SKM-1 treated with dmso at 0.1 percent for 144 hours (cell line): ENCODE results near the gene NTM.

Experiments
- DNase-seq: peaks from one replicate; lab custom pipeline; 2025; ENCODE audit not compliant: unreplicated experiment; lab: John Stamatoyannopoulos, UW

The NTM gene

GRCh38 chr11:131458421-131458820, 88.0 kb downstream of the NTM start:
- DNase-seq, result no peak

GRCh38 chr11:131460931-131461330, 90.5 kb downstream of the NTM start:
- no peak for DNase-seq

DNA sequence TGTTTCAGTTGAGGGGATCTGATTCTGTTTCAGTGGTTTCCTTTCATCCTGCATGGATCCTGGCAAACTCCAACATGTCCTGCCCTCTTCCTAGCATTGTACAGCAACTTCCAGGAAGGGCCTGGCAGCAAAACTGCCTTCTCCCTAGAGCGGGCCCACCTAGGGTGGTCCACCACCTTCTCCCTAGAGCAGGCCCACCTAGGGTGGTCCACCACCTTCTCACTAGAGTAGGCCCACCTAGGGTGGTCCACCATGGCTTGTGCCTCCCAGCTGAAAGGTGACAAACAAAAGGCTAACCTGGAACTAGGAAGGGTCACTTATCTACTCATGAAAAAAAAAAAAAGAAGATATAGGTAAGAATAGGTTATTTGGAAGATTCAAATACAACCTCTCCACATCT, 92.2 kb downstream of the NTM start:
- no peak for DNase-seq

DNA sequence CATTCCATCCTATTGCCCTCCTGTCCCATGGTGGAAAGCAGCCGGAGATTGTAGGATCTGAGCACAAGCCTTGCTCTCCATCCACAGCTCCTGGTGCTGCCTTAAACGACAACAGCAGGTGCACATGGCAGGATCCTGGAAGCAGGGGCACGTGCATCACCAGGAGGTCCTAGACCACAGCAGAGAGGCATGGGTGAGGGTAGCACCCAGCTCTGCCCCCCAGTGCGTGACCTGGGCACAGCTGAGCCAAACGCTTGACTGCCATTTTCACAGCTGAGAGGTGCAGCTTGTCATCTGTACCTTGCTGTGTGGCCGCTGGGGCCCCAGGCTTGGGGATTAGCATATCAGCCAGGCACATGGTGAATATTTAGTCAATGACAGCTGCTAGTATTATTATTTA, 92.7 kb downstream of the NTM start:
- no peak for DNase-seq

- DNase-seq, result no peak
These were observed 93.4 kb downstream of the NTM start for GRCh38 chr11:131463649-131464425.

DNA sequence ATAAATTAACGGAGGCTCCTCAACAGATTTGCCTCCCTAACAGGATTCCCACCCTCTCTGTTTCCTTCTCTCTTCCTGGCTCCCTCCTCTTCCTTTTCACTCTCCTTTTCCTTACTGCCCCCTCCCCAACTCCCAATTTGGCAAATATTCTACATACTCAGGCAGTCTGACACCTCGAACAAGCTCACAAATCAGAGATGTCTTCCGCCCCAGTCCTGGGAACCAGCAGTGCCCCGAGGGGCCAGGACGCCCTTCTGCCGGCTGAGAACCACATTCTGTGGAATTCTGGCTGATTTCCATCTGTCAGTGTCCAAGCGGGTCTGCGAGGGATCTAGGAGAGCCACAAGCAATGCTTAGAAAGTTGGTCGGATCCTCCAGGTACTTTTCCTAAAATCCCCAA, 94.0 kb downstream of the NTM start:
- no peak for DNase-seq

GRCh38 chr11:131465039-131465438, 94.6 kb downstream of the NTM start:
- no peak for DNase-seq

DNA sequence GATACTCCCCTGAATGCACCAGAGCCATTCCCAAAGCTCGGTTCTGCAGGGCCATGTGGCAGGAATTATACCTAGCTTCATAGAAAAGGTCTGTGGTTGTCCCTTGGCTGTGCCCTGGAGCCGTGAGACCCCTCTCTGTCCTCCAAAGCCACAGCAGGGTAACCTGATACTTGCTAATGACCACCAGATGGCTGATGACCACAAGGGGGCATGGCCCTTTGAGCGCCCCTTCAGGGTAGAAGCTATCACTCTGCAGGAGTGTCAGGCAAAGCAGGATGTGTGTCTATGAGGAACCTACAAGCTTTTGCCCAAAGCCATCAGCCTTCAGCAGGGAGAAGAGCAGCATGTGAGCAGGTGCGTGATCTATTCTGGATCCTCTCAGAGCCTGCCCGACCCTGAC, 95.3 kb downstream of the NTM start:
- DNase-seq, result no peak

DNA sequence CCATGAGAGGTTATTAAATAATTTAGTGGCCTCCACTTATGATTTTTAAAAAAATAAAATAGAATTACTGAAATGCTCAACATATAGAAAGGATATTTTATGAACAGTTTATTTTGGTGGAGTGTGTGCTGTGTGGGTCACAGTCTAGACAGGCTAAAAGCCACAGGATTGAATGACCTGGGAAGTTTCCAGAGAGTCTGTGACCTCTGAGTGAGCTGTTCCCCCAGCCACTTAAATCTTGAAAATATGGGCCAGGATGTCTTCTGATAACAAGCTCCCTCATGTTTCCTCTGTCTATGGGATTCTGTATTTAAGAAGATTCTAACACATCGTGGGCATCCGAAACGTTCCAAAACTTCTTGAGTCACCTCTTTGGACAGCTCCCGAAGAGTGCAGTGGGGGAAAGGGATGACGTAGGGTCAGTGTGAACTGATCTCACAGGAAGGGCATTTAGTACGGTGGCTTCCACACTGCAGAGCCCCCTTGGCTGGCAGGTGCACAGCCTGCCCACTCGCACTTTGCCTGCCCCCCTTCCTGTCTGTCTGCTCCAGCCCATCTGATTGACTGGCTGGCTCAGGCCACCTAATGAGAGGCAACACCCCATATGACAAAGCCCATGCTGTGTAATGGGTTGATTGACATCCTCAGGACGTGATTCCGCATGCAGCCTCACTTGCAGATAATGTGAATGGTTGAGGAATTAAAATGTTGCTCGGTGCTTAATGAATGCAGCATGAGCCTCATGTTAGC, 97.4 kb downstream of the NTM start:
- no peak for DNase-seq

GRCh38 chr11:131468565-131468964, 98.2 kb downstream of the NTM start:
- no peak for DNase-seq

GRCh38 chr11:131470216-131470925, 100.0 kb downstream of the NTM start:
- DNase-seq, result no peak

DNA sequence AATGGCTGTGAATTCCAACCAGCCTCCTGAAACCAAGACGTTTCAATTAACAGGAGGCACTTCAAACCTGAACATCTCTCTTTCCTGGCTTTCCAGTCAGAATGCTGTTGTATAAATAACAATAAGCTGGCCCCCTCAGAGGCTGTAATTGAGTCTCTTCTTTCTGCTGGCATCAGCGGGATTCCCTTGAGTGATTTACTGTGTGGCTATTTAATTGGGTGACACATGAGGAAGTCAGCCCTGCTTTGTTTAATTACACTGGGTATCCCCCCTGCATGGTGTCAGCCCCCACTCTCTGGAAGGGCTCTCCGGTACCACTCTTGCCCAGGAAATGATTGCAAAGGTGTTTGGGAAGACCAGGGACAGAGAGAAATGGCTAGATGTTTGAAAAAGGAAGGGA, 101.6 kb downstream of the NTM start:
- no peak for DNase-seq

DNA sequence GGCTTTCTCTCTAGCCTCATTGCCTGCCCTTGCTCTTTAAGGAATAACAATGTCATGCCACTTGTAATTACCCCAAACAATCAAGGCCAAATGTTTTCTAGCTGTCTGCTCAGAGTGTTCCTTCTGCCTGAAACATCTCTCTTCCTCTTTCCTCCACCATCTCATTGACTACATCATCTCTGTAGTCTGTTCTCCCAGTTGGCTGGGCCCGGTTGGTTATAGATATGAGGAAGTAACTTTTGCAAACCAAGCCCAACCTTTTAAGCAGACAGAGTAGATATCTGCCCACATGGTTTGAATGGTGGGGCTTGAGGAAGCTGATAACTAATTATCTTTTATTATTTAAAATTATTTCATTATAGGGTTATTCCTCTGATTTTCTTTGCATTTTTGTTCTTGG, 104.5 kb downstream of the NTM start:
- DNase-seq, result no peak

DNA sequence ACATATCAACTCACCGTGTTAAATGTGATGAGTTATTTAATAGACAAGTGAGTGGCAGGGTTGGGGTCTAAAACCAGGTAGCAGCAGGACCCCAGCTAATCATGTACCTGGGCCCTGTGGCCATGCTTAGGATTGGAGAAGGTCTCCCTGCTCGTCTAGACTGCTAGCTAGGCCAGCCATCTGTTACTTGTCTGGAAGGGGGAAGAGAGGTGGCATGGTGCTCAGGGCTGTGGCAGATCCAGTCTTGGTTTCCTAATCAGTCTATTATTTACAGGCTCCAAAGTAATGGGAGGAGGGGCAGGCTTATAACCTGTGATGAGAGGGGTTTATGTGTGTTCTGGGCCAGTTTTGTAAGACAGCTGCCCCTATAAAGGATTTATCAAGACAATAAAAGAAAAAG, 105.9 kb downstream of the NTM start:
- DNase-seq, result no peak

- DNase-seq, result no peak
These were observed 107.9 kb downstream of the NTM start for GRCh38 chr11:131478341-131478740.

DNA sequence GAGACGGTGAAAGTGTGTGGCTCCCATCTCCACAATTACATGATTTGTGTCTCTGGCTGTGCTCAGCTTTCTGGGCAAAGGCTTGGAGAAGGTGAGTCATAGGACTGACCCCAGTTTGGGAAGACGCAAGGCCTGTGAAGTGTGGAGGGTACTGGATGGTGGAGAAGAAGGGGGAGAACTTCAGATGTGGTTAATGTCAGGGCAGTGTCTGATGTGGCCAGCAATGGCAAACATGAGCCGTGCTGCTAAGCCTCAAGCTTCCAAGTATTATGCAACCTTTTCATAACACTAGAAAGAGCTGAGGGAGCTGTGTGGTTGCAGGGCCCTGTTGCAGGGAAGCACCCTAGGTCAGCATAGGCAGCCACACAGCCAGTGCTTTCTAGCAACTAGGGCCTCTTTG, 110.9 kb downstream of the NTM start:
- no peak for DNase-seq

DNA sequence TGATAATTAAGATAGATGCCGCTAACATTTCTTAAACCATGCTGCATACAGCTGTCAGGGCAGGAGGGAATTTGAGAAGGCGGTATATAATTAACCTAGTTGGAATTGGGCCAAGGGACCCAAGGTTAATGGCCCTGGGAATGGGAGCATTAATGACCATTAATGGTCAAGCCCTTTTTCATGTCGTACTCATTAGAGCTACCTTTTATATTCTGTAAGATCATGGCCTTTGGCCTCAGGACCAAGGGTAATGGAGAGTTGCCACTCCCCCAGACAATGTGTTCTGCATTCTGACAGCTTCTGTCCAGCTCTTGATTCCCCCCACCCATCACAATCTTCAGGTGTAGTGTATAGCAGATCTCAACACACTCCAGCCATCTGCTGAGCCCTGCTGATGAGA, 111.6 kb downstream of the NTM start:
- DNase-seq, result no peak

GRCh38 chr11:131483453-131483852, 113.0 kb downstream of the NTM start:
- no peak for DNase-seq

DNA sequence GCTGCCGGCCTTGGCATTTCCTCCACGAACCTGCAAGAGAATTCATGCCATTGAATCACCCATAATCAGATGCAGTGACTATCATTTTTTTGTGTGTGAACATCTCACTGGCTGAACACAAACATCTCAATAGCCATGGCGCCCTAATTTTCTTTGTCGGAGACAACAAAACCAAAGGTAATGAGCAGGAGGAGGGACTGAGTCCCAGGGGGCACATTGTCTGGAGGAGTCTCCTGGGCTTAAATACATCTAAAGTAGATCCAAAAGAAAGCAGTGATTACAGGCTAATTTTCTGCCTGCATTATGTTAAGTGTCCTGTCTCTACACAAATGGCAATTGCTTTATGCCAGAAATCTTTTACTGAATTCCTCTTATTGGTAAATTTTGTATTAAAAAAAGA, 113.5 kb downstream of the NTM start:
- no peak for DNase-seq

DNA sequence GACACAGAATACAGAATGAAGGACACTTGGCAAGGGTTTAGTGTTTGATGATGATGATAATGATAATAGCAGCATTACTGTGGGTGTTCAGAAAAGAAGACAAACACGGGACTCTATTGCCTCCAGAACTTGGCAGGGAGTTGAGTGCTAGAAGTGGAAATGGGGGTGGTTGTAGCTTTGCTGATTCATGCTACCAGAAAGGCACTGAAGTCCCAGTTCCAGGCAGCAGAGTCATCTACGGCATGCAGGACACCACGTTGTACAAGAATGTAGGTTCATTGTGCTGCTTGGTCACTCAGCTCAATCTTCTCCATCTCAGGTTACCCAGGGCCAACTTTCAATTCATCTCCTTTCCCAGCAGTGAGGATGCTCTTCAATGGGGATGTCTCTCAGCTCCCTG, 115.7 kb downstream of the NTM start:
- no peak for DNase-seq

DNA sequence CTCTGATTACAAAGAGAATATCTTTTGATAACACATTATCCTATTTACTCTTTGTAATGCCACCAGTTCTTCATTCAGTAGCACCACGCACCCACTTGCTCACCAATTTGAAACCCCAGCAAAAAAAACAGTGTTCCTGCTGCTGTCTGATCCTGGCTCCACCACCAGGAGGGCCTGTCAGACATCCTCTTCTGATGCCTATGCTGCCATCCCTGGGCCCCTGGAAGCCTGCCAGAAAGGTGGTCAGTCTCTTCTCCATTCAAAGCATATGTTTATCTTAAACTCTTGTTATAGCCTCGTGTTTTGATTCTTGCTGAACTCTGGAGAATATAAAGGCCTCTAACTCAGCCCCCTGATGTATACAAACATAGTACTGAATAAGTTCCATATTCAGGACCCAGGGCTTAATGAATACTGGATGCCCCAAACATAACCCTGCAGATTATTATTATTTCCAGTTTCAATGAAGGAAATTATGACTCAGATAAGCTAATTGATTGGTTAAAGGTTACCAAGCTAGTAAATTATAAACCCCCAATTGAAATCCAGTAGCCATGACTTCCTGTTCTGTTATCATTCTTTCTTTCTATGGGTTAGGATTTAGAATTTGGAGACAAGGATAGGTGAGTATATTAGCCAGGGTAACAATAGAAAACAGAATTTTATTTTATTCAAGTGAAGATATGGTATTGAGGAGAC, 116.7 kb downstream of the NTM start:
- no peak for DNase-seq
